ENCODE results near the gene DCAF8L2. TPM values are rescaled to one million over a fixed set of nuclear protein-coding genes. Genes with fewer than 3 reads are reported as not detected.

DCAF8L2 gene
- total and polyA plus RNA-seq, 2 experiments from 2014 or later: not detected

DNA sequence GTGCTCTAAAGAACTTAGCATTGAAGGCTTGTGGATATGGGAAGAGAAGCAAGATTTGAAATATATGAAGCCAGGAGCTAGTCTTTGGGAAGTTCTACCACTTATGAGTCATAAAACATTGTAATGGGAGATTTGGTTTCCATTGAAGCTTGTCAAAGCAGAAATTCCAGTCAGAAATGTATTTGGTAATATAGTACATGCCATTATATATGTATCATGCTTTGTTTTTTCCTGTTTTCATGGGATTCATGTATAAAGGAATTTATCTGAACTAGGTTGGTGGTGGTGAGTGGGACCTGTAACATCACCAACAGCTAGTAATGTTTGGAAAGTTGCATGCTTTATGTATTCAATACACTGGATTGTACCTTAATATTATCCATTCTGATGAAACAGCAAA lies 14.6 kb upstream of the DCAF8L2 start:
- no peaks in the 10 kb centered on the region for H3K9me2 ChIP-seq (ENCODE audit: insufficient read depth)
- no peak overlapping the region for H3K4me3 Mint-ChIP-seq
- no peaks in the 10 kb centered on the region for H3K36me3 ChIP-seq (ENCODE audit: insufficient read depth)
- no peaks in the 10 kb centered on the region for H3K79me2 ChIP-seq (replicated peaks; ENCODE audit: insufficient read depth)
- no peak overlapping the region for H3K27ac Mint-ChIP-seq
- no peaks in the 10 kb centered on the region for H3K4me1 ChIP-seq (ENCODE audit: insufficient read depth)
- TF ChIP-seq POLR2AphosphoS5 (IDR thresholded peaks at IDR 0.05; ENCODE audit: low read depth): no peak
- TF ChIP-seq EZH2phosphoT487 (IDR thresholded peaks at IDR 0.05; ENCODE audit: unreplicated experiment): no peak
- TF ChIP-seq JUNB (IDR thresholded peaks at IDR 0.05; ENCODE audit: unreplicated experiment): no peak
- no peak for TF ChIP-seq ZNF462 (CRISPR knock-in tag; IDR thresholded peaks at IDR 0.05)
- no peaks in the 10 kb centered on the region for H4K20me1 ChIP-seq (replicated peaks; ENCODE audit: insufficient read depth)
- H3K4me1 Mint-ChIP-seq: no peaks in the 10 kb centered on the region
- no peak overlapping the region for H3K4me3 ChIP-seq
- DNase-seq (ENCODE audit: low spot score) (no peak), ATAC-seq (no peak)
- no peaks in the 10 kb centered on the region for H3K36me3 Mint-ChIP-seq (ENCODE audit: low read depth)
- H3K27me3 Mint-ChIP-seq (ENCODE audit: insufficient read depth, low read depth, poor library complexity): peaks cover 1% of the 10 kb centered on the region
- H3K27me3 ChIP-seq (ENCODE audit: insufficient read depth): no peaks in the 10 kb centered on the region
- no peak overlapping the region for H3K4me2 ChIP-seq
- H3K27ac ChIP-seq (ENCODE audit: low read depth): no peak overlapping the region
- H2AFZ ChIP-seq: no peak overlapping the region
- H3F3A ChIP-seq (replicated peaks; ENCODE audit: low read depth): no peaks in the 10 kb centered on the region
- H3K9me3 Mint-ChIP-seq: no peaks in the 10 kb centered on the region

DNA sequence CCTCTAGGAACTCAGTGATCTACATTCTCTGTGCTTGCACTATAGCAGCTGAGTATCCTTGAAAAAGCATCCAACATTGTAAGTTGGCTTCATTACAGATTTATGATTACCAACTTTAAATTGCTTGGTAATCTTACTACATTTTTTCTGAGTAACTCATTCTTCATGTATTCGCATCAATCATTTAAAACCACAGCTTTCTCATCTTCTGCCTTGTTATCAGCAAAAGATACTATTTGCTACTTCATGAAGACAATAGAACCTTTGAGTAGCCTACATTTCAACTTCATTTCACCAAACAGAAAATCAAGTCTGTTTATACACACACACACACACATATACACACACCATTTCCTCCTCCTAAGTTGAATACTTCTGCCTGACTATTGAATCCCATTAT lies 6.2 kb upstream of the DCAF8L2 start:
- no peak for ATAC-seq
- no peaks in the 10 kb centered on the region for H3K36me3 ChIP-seq (ENCODE audit: insufficient read depth)
- no peak for TF ChIP-seq CTCF (conservative IDR thresholded peaks at IDR 0.05; ENCODE audit: low read depth in 2 of 2)
- no peak for TF ChIP-seq ZNF331 (CRISPR knock-in tag; IDR thresholded peaks at IDR 0.05; ENCODE audit: low read depth)
- no peaks in the 10 kb centered on the region for H3K4me1 ChIP-seq (ENCODE audit: insufficient read depth)
- no peaks in the 10 kb centered on the region for H3K9me2 ChIP-seq (ENCODE audit: insufficient read depth)
- H2AFZ ChIP-seq: no peak overlapping the region
- H3K4me3 ChIP-seq: no peak overlapping the region
- Mint-ChIP-seq H3K4me1 (no peaks in the 10 kb centered on the region), H3K27ac (no peak overlapping the region), H3K4me3 (no peak overlapping the region), H3K36me3 (ENCODE audit: low read depth) (no peaks in the 10 kb centered on the region), H3K27me3 (ENCODE audit: insufficient read depth, low read depth, poor library complexity) (peaks cover 1% of the 10 kb centered on the region), H3K9me3 (no peaks in the 10 kb centered on the region)
- H4K20me1 ChIP-seq (replicated peaks; ENCODE audit: insufficient read depth): no peaks in the 10 kb centered on the region
- H3F3A ChIP-seq (replicated peaks; ENCODE audit: low read depth): no peaks in the 10 kb centered on the region
- no peaks in the 10 kb centered on the region for H3K27me3 ChIP-seq (ENCODE audit: insufficient read depth)
- no peak for DNase-seq (ENCODE audit: low spot score)
- no peak overlapping the region for H3K27ac ChIP-seq (ENCODE audit: low read depth)
- no peaks in the 10 kb centered on the region for H3K79me2 ChIP-seq (replicated peaks; ENCODE audit: insufficient read depth)
- H3K4me2 ChIP-seq: no peak overlapping the region
